Measurements from ENCODE around the gene FBN2.
"Not testable (repeated sequence)": the region's sequence is repeated elsewhere in the genome, so short reads cannot be mapped to it uniquely, and the experiment has no call there.

FBN2 gene

DNA sequence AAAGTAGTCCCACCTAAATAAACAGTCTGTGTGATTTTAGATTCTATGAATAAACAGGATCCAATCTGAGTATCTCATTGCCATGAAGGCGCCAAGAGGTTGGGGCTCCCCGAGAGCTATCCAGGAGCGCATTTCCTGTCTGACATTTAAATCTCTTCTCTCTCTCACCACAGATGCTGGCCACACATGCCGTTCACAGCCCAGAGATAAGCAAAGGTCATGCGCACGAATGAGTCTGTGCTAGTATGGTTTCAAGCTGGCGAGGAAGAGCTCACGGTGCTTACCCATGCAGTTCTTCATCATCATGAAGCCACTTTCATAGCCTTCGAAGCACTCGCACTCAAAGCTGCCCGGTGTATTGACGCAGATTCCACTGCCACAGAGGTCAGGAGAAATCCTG is 199.4 kb downstream of the FBN2 start:
- TF ChIP-seq, protein P1, sequence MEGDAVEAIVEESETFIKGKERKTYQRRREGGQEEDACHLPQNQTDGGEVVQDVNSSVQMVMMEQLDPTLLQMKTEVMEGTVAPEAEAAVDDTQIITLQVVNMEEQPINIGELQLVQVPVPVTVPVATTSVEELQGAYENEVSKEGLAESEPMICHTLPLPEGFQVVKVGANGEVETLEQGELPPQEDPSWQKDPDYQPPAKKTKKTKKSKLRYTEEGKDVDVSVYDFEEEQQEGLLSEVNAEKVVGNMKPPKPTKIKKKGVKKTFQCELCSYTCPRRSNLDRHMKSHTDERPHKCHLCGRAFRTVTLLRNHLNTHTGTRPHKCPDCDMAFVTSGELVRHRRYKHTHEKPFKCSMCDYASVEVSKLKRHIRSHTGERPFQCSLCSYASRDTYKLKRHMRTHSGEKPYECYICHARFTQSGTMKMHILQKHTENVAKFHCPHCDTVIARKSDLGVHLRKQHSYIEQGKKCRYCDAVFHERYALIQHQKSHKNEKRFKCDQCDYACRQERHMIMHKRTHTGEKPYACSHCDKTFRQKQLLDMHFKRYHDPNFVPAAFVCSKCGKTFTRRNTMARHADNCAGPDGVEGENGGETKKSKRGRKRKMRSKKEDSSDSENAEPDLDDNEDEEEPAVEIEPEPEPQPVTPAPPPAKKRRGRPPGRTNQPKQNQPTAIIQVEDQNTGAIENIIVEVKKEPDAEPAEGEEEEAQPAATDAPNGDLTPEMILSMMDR (IDR thresholded peaks at IDR 0.05; ENCODE audit: low read depth, low read length): no peak

DNA sequence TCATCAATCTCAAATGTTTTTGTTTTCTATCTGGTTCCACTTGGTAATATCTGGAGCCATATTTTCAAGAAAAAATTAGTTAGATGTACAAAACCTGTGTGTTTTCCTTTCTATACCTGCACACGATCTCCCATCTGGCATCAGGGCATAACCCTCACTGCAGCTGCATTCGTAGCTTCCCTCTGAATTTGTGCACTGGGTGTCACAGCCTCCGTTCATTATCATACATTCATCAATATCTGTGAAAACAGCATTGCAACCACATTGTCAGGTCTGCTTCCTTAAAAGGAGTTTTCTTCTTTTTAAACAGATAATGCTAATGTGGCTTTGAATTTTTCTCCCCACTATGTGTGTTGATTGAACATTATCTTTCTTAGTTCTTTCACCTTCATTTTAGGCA is 202.7 kb downstream of the FBN2 start:
- TF ChIP-seq, protein P1 (IDR thresholded peaks at IDR 0.05; ENCODE audit: low read depth, low read length): no peak
- DNase-seq (ENCODE audit: extremely low read depth, low read depth): no peak

More for the DNA sequence above, 199.4 kb downstream of the FBN2 start:
- no peak for DNase-seq (ENCODE audit: extremely low read depth, low read depth)

DNA sequence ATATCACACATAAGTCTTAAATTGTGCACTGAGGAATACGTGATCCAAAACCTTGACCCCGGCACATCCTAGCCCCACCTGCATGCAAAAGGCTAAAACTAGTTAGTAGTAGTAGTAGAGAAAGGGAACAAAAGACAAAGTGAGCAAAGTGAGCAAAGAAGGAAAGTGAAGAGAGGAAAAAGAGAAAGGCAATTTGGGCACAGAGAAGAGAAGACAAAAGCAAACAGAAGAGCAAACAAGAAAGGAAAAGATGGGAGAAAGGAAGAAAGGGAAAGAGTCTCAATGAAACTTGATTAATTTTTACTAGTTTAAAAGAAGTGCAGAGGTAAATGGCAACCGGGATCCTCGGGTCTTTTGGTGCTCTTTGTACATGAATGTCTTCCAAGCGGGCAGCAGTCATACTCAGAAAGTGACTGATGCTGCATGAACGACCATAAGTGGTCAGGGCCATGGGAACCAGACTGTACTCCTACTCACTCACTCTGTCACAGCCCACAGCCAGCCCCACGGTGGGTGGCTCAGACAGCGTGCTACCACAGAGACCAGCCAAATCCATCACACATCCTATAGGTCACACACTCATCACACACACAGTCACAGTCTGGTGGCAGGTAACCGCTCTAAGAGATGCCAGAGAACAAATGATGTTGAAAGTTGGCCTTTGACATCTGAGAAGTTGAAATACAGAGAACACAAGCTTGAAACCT is 203.9 kb downstream of the FBN2 start:
- TF ChIP-seq, protein P1 (IDR thresholded peaks at IDR 0.05; ENCODE audit: low read depth, low read length): no peak
- no peak for DNase-seq (ENCODE audit: extremely low read depth, low read depth)

DNA sequence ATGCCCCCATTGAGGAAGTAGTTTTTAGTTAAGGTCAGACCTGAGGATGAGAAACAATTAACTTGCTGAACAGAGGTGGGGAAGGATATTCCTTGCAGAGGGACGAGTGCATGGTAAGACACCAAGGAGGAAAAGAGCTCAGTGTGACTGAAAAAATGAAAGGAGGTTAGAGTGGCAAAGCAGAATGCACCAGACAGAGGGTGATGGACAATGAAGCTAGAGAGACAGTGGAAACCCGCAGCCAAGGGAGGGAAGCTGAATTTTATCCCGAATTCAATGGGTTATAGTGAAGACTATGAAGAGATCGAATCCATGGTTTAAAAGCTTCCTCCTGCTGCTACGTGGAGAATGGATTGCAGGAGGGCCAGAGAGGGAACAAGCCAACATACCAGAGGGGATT is 206.8 kb downstream of the FBN2 start:
- TF ChIP-seq, protein P1 (IDR thresholded peaks at IDR 0.05; ENCODE audit: low read depth, low read length): no peak

DNA sequence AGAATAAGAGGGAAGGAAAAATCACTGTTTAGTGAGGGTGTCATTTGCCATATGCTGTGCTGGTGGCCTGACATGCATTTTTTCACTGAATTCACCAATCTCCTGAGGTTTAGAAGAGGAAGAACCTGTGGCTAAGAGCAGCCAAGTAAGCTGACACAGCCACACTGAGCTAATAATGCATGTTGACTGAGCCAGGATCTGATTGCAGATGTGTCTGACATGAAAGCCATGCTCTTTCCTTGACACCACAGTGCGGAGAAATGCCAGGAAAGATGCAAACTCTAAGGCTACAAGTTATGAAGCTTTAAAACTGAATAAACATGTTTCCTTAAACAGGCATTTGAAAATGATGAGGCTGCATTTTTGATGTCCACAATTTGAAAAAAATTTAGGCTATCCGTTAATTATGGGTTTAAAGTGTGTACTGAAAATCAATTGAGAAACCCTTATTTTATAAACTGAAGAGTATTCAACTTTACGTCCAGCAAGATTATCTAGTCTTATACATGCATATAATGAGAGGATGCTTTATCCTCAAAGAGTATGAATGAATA is 208.6 kb downstream of the FBN2 start:
- no peak for DNase-seq (ENCODE audit: extremely low read depth, low read depth)
- TF ChIP-seq, protein P1 (IDR thresholded peaks at IDR 0.05; ENCODE audit: low read depth, low read length): no peak

More for the DNA sequence above, 206.8 kb downstream of the FBN2 start:
- DNase-seq (ENCODE audit: extremely low read depth, low read depth): no peak

DNA sequence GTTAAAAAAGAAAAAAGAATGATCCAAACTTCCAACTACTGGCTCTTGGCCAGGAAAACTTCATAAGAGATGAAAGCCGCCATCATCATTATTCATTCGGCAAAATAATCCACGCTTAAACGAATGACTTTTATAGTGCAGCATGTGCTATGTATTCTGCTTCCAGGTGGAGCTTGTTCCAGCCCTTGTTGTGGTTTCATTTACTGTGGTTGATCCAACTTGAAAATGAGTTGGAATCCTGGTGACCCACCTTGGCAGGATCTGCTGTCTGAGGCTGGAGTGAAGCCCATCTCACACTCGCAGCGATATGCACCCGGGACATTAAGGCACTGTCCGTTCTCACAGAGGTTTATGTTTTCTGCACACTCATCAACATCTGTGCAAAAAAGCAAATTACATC is 209.6 kb downstream of the FBN2 start:
- TF ChIP-seq, protein P1 (IDR thresholded peaks at IDR 0.05; ENCODE audit: low read depth, low read length): no peak
- no peak for DNase-seq (ENCODE audit: extremely low read depth, low read depth)

DNA sequence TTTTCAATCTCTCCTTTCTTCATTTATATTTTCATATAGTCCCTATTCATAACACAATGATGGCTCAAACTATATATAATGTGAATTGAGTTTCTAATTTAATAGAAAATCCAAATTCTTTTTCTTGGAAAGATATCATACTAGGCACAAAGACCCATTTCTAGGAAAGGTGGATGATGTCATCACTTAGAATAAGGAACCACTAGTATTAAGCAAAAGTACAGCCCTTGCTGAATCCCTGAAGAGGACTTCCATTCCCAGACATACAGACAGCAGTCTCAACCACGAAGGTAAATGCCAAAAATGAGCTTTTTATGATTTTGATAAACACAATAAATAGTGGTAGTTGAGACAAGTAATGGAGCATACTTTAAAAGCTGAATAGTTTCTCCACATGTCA is 210.0 kb downstream of the FBN2 start:
- TF ChIP-seq, protein P1 (IDR thresholded peaks at IDR 0.05; ENCODE audit: low read depth, low read length): no peak
- DNase-seq (ENCODE audit: extremely low read depth, low read depth): no peak

DNA sequence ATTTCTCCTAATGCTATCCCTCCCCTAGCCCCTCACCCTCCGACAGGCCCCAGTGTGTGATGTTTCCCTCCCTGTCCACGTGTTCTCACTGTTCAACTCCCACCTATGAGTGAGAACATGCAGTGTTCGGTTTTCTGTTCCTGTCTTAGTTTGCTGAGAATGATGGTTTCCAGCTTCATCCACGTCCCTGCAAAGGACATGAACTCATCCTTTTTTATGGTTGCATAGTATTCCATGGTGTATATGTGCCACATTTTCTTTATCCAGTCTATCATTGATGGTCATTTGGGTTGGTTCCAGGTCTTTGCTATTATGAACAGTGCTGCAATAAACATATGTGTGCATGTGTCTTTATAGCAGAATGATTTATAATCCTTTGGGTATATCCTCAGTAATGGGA is 216.6 kb downstream of the FBN2 start:
- DNase-seq (ENCODE audit: extremely low read depth, low read depth): not testable (repeated sequence)
